Mononuclear cell (primary cell): ENCODE data around the gene CYBC1. TPM values are rescaled to one million over a fixed set of nuclear protein-coding genes. Genes with fewer than 3 reads are reported as not detected.

Source experiments
- H3K27me3 ChIP-seq: 2 replicates; pipeline ENCODE4 v1.6.0; 2011; ENCODE audit warnings: low read length, control low read depth; ENCODE audit not compliant: insufficient read depth
- H3K4me1 ChIP-seq: 2 replicates; pipeline ENCODE4 v1.5.1; 2011; ENCODE audit warnings: mild to moderate bottlenecking, low read length, control low read depth; ENCODE audit not compliant: insufficient read depth
- H3K4me3 ChIP-seq: 2 replicates; pipeline ENCODE4 v1.5.1; 2011; ENCODE audit warnings: mild to moderate bottlenecking, low read length, moderate library complexity
- H3K9me3 ChIP-seq: 2 replicates; pipeline ENCODE4 v1.5.1; 2011; ENCODE audit warnings: low read depth, mild to moderate bottlenecking, control low read depth, low read length
- total RNA-seq: library from RNA; depleted of rRNA; stranded (reverse); fragments of >200 nt; gene quantifications from one replicate; pipeline ENCODE4 v1.2.3, GENCODE V29; 2012

Gene CYBC1
- total RNA-seq, 1 donor = 32.4 TPM

DNA sequence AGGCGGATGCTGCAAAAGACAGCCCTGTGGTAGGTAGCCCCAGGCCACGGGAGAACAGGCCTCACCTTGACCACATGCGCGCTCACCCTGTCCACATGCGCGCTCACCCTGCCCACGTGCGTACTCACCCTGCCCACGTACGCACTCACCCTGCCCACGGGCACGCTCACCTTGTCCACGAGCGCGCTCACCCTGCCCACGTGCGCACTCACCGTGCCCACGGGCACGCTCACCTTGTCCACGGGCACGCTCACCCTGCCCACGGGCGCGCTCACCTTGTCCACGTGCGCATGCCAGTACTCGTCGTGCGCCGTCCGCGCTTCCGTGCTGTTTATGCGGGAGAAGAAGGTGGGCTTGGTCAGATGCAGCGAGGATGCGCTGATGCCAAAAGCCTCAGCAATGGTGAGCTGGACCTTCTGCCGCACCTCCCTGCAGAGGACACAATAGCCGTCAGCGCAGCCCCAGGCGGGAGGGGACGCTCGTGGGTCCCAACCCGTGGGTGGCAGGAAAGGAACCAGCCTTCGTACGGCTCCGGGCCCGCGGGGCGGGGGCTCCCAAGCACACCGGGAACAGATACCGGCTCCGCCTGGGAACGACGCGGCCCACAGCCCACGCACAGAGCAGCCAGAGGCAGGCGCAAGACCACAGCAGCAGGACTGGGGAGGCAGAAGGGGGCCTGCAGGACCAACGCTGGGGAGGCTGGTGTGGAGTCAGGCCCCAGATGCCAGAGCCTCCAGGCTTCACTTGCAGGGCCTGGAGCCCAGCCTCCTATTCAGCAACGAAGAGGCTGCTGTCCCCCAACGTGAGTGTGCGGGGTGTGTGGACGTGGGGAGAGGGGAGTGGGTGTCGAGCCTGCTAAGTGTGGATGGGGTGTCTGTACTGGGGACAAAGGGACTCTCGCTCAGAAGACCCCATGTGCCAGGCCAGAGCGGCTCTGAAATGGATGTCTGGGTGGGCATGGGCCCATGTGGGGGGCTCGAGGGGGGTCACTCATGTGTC, 46.6 kb downstream of the CYBC1 start:
- Histone ChIP-seq H3K4me1 (peaks cover 28% of the 10 kb centered on the region), H3K9me3 (no peaks in the 10 kb centered on the region), H3K27me3 (no peaks in the 10 kb centered on the region), H3K4me3 (no peak overlapping the region)

DNA sequence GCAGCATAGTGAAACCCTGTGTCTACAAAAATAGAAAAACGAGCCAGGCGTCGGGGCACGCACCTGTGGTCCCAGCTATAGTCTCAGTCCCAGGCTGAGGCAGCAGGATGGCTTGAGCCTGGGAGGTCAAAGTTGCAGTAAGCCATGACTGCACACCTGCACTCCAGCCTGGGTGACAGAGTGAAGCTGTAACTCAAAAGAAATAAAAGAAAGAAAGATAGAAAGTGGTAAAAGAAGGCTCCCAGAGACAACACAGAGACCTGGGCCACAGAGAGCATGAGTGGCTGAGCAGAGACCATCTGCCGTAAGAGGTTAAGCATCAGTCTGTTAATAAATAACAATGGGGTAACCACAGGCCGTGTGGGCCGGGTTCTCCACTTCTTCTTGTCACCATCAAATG, 47.7 kb downstream of the CYBC1 start:
- Histone ChIP-seq H3K4me1 (peaks cover 28% of the 10 kb centered on the region), H3K9me3 (no peaks in the 10 kb centered on the region), H3K27me3 (no peaks in the 10 kb centered on the region), H3K4me3 (no peak overlapping the region)

- Histone ChIP-seq H3K4me1 (peaks cover 28% of the 10 kb centered on the region), H3K9me3 (no peaks in the 10 kb centered on the region), H3K4me3 (no peak overlapping the region), H3K27me3 (no peaks in the 10 kb centered on the region)
Measured at GRCh38 chr17:82400830-82401229, 49.7 kb downstream of the CYBC1 start.

- no peak overlapping the region for H3K4me3 ChIP-seq
- H3K9me3 ChIP-seq = no peaks in the 10 kb centered on the region
- peaks cover 28% of the 10 kb centered on the region for H3K4me1 ChIP-seq
- no peaks in the 10 kb centered on the region for H3K27me3 ChIP-seq
Measured at GRCh38 chr17:82400206-82400605, 50.3 kb downstream of the CYBC1 start.

DNA sequence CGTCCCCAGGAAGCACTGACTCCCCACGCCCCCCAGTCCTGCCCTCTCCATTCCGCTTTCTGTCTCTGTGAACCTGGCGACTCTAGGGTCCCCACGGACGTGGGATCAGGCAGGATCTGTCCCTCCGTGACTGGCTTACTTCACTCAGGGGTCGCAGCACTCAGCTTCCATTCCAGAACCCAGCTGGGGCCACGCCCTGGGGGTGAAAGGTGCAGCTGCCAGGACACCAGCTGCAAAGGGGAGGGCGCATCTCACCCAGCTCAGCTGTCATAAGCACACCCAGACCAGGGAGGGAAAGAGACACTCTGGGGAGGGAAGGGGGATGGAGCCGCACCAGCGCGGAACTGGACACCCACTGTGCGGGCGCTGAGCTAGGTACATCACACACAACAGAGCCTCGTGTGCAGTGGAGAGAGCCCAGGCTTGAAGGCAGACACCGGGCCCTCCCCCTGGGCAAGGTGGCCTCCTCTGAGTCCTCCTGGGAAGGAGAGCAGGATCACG, 50.9 kb downstream of the CYBC1 start:
- Histone ChIP-seq H3K4me1 (peaks cover 28% of the 10 kb centered on the region), H3K27me3 (no peaks in the 10 kb centered on the region), H3K9me3 (no peaks in the 10 kb centered on the region), H3K4me3 (no peak overlapping the region)

- Histone ChIP-seq H3K4me3 (no peak overlapping the region), H3K9me3 (no peaks in the 10 kb centered on the region), H3K4me1 (peaks cover 28% of the 10 kb centered on the region)
Measured at GRCh38 chr17:82399041-82399441, 51.5 kb downstream of the CYBC1 start.

DNA sequence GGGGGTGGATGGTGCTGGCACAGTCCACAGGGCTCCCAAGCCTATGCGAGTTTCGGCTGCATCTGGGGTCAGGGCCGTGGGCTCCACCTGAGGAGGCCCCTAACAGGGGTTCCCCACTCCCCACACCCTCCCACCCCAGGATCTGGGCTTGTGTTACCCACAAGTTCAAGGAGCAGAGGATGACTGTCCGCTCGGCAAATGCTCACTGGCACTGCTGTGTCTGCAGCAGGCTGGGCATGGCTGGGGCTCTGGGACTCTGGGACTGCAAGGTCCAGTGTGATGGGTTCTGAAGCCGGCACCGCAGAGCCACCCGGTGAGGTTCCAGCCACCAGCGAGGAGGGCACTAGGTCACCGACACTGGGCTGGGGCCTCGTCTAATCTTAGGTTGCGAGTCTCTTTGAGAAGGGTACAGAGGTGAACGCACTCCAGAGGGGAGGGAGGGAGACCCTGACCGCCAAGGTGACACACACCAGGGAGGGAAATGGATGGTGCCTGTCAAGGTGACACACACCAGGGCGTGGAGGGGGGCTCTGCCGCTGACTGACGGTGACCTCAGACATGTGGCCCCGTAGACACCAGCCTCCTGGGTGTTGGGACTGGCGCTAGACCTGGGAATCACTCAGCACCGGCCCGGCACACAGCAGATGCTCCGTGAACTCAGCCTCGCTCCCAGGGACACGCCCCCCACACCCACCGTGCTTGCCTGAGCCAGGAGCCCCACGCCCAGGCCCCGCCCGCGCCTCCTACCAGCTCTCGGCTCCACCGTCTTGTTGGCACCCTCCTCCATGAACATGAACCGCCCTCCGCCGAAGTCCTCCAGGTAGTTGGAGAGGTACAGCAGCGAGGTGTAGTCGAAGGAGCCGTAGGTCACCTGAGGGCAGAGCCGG, 52.9 kb downstream of the CYBC1 start:
- H3K27me3 ChIP-seq = no peaks in the 10 kb centered on the region
- H3K9me3 ChIP-seq = no peaks in the 10 kb centered on the region
- H3K4me1 ChIP-seq = peaks cover 28% of the 10 kb centered on the region
- no peak overlapping the region for H3K4me3 ChIP-seq

More at GRCh38 chr17:82399041-82399441, 51.5 kb downstream of the CYBC1 start:
- H3K27me3 ChIP-seq = no peaks in the 10 kb centered on the region

DNA sequence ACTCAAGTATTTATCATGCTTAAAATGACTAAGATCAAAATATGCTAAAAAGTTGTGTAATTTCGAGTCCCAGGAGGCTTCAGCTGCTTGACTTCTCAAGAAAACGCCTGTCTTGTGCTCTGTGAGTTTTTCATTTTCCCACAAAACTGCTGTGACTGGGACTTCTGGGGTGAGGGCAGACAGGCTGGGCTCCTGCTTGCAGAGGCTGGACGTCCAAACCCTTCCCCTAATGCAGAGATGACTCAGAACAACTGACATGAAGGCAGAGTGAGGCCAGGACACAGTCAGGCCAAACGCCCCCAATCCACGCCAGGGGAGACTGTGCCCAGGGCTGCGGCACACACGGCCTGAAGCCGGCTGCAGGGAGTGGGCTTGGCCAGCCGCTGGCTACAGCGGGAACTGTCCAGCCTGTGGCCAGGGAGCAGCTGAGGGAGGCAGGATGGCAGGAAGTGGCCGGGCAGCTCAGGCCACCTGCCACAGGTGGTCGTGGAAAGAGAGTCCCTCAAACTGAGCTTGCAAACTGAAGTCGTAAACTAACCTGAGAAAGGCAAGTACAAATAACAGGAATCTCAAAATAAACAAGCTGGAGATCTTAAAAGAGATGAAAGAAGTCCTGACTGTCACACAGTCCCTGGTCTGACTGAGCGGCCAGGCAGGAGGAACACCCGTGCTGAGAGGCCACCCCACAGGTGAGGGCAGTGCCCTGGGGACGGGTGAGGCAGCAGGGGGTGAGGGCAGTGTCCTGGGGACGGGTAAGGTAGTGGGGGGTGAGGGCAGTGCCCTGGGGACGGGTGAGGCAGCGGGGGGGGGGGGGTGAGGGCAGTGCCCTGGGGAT, 53.7 kb downstream of the CYBC1 start:
- H3K9me3 ChIP-seq = no peaks in the 10 kb centered on the region

GRCh38 chr17:82394278-82394677, 56.3 kb downstream of the CYBC1 start:
- Histone ChIP-seq H3K9me3 (no peaks in the 10 kb centered on the region), H3K4me3 (no peak overlapping the region), H3K27me3 (no peaks in the 10 kb centered on the region), H3K4me1 (peaks cover 2% of the 10 kb centered on the region)

More for the DNA sequence above, 53.7 kb downstream of the CYBC1 start:
- Histone ChIP-seq H3K4me1 (peaks cover 28% of the 10 kb centered on the region), H3K4me3 (no peak overlapping the region), H3K27me3 (no peaks in the 10 kb centered on the region)

DNA sequence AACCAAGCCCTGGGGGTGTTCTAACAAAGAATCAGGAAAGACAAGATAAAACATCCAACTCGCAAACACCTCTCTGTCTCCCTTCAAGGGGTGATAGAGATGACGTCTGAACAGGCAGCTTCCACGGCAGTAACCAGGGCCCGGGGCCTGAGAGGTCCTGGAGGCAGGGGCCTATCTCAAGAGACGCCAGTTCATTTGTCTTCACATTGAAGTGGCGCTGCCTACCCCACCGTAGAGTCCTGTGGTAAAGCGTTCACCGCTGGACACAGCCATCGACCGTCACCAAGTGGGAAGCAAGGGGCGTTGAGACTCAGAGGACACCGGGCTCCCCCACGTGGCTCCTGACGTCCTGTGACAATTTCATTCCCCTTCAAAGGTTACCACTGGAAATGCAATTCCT, 57.6 kb downstream of the CYBC1 start:
- Histone ChIP-seq H3K4me3 (no peak overlapping the region), H3K9me3 (no peaks in the 10 kb centered on the region), H3K4me1 (no peaks in the 10 kb centered on the region), H3K27me3 (no peaks in the 10 kb centered on the region)

Other genes starting within 250 kb of the CYBC1 start
- 36.6 TPM for gene CCDC57, start 237.9 kb downstream of the CYBC1 start, total RNA-seq
- gene SLC16A3, start 221.7 kb downstream of the CYBC1 start, total RNA-seq = 105 TPM
- gene CSNK1D, start 177.1 kb downstream of the CYBC1 start, total RNA-seq = 89.3 TPM
- 48.5 TPM for gene CD7, start 133.1 kb downstream of the CYBC1 start, total RNA-seq
- gene SECTM1, start 117.0 kb downstream of the CYBC1 start, total RNA-seq = 49.5 TPM
- gene TEX19, start 91.5 kb downstream of the CYBC1 start, total RNA-seq = not detected
- not detected for gene UTS2R, start 79.0 kb downstream of the CYBC1 start, total RNA-seq
- gene HEXD, start 32.4 kb downstream of the CYBC1 start, total RNA-seq = 16.0 TPM
- 11.9 TPM for gene OGFOD3, start 32.2 kb downstream of the CYBC1 start, total RNA-seq
- gene NARF, start 8.0 kb upstream of the CYBC1 start, total RNA-seq = 48.7 TPM
- 16.1 TPM for gene FOXK2, start 69.0 kb upstream of the CYBC1 start, total RNA-seq
- 73.3 TPM for gene WDR45B, start 197.7 kb upstream of the CYBC1 start, total RNA-seq
- gene RAB40B, start 247.9 kb upstream of the CYBC1 start, total RNA-seq = 0.63 TPM